Cortex of kidney (tissue), 1 donor: ENCODE measurements around the gene MRGPRD.

Experiments used
- DNase-seq: peaks from one replicate; lab custom pipeline; 2025; lab: John Stamatoyannopoulos, UW

MRGPRD gene, protein sequence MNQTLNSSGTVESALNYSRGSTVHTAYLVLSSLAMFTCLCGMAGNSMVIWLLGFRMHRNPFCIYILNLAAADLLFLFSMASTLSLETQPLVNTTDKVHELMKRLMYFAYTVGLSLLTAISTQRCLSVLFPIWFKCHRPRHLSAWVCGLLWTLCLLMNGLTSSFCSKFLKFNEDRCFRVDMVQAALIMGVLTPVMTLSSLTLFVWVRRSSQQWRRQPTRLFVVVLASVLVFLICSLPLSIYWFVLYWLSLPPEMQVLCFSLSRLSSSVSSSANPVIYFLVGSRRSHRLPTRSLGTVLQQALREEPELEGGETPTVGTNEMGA

DNA sequence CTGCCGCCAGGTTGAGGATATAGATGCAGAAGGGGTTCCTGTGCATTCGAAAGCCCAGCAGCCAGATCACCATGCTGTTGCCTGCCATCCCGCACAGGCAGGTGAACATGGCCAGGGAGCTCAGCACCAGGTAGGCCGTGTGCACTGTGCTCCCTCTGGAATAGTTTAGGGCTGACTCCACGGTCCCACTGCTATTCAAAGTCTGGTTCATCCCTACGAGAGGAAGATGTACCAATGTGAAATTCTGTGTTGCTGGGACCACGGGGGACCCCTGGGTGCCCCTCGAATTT is at the start of gene MRGPRD:
TSS of gene MRGPRD (minus strand) at position 211 of the 290 bp plus-strand sequence. CDS start at position 211, 0 bp downstream.
- no peak for DNase-seq

DNA sequence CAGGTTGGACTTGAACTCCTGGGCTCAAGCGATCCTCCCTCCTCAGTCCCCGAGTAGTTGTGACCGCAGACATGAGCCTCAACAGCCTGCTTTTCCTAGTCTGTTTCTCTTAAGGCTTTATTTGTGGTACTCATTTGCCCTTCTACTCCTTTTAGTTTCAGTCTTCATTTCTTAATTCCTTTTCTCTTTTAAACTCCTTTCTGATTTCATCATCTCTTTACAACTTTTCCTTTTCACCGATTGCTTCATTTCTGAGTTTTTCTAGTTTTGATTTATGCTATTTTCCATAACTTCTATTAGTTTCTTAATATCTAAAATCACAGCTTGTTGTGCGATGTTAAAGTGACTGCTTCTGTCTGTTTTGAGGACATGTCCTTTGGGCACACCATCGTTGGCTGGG is 49.5 kb upstream of the MRGPRD start:
- DNase-seq = no peak

DNA sequence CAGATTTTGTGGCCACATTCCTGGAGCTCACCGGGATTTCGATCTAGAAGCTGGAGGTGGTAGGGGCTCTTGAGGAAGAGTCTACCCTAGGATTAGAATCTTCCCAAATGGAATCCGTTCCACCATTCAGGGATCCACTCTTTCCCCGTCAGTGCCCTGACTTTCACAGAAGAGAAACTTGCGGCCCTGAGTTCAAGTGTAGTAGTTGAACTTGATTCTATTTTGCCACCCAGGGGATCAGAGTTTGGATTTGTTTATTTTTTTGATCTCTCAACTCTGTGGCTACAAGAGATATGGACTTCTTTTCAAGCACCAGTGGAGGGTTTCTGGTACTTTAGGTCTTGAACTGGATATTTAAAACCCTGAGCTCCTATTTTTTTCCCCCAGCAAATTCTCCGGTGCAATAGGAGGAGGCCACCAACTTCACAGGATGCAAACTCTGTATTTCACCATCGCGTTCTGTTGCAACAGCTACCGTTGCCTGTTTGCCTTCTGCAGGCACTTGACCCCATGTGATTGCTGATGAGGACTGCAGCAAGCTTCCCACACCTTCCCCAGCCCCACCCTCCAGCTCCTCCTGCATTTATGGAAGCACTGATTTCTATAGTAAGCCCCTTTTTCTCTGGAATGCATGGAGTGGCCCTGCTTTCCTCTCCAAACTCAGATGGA is 47.1 kb upstream of the MRGPRD start:
- DNase-seq = no peak

DNA sequence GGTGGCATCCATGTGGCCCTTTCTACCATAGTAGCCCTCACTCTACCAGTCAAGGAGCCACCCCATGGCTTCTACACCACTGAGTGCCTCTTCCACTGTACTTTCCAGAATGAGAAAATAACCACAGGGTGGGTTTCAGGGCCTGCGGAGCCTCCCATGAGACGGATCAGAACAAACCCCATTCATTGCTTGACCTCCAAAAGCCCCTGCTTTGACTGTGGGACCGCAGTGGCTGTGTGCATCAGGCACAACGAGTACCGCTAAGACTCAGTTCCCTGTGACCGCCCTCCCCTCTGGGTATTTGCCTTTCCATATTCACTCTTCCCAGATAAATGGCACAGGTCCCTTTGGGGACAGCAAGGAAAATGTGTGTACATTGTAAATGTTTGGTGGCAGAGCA is 43.7 kb upstream of the MRGPRD start:
- no peak for DNase-seq

DNA sequence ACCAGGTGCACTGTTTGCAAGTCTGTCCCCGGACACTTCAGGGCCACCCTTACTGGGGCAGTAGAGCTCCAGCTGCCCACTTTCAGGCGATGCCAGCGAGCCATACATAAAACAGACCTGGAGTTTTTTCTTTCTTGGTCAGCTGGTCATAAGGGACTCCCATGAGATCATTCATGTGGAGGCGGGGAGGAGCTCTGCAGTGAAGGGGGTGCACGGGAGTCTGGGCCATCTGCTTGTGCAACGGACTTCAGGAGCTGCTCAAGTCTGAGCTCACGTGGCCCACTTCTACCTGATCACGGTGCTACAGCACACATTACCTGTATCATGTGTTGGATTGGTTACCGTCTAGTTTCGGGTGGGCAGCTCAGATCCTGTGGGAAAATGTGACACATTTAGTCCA is 41.5 kb upstream of the MRGPRD start:
- DNase-seq = no peak

DNA sequence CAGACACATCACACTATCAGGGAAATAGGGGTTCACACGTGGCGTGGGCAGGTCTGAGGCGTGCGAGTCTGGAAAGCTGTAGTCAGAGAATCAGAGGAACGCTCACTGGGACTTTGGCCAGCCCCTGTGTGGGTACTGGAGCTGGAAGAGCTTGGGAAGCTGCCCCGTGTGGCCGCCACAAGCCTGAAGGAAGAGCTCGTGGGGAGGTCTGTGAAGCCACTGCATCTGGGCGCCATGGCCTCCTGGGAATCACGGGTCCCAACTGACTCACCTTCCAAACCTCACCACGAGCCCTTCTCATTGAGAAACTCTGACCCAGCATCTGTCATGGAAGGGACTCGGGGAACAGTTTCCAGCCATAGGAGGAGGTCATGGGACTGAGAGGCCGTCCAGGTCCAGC is 38.1 kb upstream of the MRGPRD start:
- no peak for DNase-seq

DNA sequence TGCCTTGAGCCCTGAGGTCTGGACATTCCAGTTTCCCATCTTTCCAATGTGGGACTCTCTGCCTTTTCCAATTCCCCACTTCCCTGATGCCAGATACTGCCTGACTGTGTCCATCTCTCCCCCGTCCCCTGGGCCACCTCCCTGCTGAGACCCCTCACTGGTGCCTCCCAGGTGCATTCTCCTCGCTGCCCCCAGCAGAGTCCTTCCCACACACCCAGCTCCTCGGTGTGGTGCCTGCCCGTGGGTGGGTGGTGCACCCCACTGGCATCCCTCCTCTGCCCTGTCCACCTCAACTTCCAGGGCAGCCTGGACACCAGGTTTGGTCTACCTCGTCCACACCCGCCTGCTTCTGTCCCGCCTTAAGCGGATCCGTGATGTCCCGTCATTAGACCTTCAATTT is 37.2 kb upstream of the MRGPRD start:
- DNase-seq = no peak

DNA sequence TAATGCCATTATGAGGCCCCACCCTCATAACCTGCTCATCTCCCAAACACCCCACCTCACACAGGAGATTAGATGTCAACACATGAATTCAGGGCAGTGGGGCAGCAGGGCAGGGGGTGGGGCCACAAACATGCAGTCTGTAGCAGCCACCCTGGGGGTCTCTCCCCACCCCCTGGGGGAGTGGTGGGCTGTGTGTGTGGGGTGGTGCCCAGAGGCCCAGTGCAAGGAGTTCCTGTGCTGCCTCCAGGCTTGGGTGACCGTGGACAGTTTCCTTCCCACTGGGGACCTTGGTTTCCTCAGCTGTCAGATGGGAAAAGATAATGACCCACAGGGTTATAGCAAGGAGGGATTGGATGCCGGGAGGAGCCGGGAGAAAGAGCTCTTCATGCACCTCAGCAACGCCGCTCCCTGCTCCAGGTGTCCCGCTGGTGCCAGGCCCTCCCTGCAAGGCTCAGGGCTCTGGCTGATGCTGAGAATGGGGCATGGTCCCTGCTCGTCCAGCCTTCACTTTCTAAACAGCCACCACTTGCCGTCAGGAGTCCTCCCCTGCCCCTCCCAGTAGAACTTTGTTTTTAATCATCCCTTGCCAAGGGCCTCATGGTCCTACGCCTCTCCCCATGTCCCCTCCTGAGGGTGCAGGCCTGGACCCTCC is 34.2 kb upstream of the MRGPRD start:
- DNase-seq = no peak

DNA sequence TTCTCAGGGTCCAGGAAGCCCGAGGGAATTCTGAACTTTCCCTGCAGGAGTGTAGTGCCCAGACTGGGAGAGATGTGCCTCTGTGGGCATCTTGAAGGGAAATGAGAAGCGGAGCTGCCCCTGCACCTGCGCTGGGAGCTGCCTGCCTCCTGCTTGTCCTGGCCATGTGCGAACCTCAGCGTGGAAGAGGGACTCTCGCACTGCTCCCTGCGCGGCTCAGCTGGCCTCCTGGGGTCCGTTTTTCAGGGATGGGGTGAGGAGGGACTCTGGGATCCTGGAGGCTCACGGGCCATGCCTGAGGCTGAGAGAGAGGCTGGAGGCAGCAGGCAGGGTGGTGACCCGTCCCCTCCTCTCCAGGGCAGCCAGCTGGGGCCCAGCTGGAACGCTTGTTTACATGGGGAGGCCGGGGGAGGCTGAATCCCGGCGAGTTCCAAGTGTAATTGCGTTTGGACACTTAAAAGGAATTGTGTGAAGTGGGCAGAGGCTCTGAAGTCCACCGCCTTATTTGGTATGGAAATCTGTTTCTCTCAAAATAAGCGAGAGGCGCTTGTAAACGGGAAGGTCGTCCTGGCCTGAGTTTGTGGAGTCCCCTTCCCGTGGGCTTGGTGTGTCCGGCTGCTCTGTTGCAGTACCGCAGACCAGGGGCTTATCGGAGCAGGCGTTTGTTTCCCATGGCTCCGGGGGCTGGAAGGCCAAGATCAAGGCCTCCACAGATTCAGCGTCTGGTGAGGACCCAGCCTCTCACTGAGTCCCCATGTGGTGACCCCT is 33.5 kb upstream of the MRGPRD start:
- no peak for DNase-seq

DNA sequence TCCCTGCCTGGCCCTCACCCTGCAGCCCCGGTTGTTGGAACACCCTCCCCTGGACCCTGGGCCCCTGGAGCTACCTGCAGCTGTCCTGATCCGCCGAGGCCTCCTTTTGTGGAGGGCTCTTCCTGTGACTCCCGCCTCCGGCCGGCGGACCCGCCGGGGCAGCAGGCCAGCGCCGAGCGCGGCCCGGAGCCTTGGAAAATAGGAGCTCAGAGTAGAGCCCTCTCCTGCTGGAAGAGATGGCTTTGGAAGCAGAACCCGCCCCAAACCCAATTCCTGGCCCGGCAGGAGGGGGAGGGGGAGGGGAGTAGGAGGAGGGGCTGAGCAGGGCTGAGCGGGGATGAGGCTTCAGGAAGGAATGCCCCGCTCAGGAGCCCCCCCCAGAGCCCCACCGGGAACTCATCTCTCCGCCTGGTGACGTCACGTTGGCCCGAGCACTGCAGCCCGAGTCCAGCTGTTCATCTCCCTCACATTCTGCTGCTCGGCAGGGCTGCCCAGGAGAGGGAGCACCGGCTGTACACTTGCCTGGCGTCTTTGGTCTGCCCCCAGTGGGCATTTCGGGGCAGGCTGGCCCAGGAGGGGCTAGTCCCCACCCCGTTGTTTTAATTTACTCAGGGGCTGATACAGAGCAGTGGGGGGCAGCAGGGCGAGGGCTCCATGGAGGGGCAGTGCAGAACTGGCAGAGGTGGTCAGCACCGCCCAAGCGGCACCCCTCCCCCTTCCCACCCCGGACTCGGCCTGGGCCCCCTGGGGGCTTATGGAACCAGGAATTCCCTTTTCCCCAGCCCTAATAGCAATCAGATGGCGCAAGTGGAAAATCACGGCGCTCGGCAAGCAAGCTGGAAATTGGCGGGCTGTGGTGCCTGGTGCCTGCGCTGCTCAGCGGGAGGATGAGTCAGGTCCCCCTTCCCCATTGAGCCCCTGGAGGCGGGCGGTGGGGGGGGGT is 32.5 kb upstream of the MRGPRD start, which contains the start of gene MRGPRF:
TSS of gene MRGPRF (minus strand) at position 238 of the 943 bp plus-strand sequence. CDS start 3,345 bp downstream, outside the sequence.
- DNase-seq = no peak

DNA sequence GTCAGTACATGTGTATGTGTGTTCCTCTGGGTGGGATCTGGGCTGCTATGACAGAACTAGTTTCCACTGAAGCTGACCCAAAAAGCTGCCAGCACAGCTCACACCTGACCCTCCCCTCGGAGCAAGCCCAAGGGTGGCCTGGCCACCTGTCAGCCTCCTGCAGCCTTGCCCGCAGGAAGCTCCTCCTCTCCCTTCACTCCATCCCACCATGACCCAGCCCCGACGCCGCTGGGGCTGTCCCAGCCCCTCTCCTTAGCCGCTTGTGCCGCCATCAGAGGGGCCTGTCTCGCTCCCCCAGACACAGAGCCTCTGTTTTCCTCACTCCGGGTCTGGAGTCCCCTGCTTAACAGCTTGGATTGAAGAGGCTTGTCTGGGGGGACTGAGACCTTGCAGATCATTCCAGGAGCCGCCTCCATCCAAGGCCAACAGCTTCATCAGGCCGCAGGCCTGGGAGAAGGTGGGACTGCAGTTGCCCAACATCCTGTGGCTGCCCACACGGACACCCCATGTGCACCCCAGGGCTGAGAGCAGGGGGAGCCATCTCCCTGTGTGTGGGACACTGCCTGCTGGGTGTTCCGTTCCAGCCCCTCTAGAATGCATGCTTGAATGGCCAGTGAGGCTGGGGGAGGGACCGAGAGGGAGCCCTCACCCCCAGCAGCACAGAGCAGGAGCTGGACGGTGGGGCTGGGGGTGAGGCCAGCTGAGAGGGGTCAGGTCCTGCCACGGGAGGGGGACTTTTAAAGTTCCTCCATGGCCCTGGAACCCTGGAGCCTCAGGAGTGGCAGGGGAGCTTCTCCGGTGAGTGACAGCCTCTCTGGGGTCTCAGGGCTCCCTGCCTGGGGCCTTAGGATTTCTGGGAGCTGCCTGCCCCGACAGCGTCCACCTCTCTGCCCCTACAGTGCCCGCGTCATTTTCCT is 31.6 kb upstream of the MRGPRD start:
- DNase-seq = no peak

DNA sequence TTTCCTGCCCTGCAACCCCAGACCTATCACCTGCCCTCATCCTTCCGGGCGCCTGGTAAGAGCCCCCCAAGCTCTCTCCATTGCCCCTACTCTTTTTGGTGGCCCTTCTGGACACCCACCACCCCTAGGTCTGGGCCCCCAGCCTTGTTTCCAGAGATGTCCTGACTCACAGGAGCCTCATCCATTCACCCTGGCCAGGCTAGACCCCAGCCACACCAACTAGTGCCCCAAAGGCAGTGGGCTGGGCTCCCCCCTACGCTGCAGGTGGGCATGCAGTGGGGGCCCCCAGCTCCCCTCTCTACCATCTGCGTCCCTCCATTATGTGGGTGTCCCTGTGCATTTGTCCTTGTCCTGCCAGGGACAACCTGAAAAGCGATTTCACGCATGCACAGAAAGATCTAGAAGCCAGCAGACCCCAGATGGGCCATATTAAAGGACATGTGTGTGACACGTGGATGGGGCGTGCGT is 30.9 kb upstream of the MRGPRD start:
- DNase-seq = no peak

DNA sequence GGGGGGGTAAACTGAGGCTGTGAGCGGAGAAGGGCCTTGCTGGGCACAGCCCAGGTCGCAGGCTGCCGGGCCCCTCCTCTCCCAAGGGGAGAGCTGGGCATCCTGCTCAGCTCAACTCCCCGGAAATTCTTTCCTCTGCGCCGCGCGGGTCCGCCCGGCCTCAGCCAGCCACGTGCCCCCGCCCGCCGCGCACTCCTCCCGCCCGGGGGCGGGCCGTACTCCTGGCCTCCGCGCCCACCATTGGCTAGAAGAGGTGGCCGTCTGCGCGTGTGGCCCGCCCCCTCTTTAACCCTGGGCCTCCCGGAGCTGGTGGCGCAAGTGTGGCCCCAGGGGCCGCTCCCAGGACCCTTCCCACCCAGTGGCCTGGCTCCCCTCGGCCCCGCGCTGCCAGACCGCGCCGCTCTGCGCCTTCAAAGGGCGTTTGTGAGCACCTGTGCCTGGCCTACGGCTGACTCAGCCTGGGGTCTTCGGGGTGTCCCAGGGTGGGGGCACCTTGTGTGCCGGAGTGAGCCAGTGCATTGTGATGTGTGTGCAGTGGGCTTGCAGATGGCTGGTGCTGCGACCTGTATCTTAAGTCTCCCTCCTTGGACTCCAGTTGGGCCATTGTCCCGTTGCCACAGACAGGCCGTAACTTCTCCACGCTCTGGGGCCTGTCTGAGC is 30.3 kb upstream of the MRGPRD start:
- no peak for DNase-seq

DNA sequence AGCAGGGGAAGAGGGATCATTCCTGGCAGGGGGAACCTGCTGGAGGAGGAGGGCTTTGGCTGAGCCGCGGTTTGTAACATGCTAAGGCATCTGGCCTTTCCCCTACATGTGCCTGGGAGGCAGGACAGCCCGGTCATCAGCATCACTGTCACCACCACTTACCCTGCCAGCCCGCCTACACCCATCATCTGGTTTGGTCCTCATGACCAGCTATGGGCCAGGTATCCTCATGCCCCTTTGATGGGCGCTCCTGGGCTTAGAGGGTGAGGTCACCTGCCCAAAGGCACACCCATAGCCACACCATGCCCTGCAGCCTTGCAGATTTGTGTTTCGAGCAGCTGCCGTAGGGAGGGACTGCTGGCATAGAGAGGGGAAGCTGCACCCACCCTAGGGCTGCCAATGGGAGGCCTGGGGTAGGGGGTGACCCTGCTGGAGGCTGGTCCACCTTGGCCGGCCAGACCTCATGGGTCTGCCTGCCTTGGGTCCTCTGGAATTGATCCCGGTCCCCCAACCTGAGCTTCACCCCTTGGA is 29.6 kb upstream of the MRGPRD start:
- no peak for DNase-seq

DNA sequence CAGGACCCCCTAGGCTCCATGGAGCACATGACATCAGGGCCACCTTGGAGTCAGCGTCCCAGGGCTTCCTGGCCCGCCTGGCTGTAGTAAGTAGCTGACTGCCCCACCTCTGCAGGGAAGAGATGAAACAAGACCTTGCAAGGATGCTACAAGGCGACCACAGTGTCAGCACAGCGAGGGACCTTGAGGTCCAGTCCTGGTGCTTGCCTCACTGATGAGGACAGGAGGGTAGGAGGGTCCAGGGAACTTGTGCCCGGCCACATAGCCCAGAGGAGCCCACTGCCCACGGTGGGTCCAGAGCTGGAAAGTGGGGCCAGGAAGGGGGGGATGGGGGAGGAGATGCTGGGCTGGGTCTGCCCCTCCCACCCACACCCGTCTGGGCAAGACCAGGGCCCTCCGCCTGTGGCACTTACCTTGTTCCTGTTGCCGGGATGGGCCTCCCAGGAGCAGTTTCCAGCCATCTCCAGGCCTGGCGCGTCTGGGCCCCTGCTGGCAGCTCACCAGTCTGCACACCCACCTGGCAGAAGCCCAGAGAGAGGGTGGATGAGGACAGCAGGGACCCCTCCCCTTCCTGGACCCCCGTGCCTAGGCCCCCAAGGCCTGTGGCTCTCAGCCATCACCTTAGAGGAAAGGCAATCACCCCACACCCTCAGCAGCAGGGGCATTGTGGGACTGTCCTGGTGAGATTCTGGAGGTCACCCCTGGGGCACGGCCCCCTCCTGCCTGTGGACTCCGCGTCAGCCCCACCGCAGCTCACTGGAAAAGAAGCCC is 28.8 kb upstream of the MRGPRD start:
- no peak for DNase-seq

DNA sequence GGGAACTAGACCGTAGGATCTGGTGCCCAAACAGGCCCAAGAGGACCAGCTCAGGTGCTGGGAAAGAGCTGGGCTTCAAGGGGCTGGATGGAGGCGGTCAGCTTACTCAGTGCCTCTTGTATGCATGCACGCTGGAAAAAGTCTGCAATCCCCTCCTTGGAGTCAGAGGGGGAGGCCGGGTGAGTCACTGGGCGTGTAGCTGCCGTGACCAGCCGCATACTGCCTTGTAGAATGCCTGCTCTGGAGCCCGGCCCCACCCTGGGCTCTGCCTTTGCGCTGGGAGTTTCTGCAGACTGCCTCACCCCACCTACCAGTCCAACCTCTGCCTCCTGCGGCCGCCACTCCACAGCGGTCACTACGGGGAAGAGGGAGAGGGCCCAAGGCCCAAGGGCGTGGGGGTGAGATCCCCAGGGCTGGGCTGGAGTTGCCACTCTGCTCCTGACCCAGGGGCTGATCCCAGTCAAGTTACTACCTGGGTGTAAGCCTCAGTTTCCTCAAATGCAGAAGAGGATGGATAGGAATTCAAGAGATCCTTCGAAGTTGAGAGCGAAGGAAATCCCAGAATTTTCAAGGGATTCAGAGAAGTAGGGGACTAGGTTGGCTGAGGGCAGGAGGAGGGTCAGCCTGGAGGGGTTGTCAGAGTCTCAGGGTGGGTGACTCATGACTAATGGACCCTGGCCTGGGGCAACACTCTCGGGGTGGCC is 28.1 kb upstream of the MRGPRD start:
- no peak for DNase-seq

DNA sequence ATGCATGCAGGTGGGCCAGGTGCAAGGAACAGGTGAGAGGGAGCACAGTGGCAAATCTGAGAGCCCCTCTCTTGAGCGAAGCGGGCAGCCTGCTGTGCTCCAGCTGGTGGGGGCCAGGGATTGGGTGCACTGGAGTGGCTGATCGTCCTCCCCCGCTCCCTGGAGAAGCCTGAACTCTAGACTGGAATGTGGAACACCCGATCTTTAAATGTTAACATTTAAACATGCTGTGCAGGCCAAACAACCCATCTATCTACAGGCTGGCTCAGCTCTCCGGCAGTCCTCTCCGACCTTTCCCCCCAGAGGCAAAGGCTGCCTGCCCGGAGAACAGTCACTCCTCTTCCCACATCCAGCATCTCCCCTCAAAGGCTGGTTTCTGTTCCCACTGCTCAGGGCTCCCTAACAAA is 27.2 kb upstream of the MRGPRD start:
- no peak for DNase-seq

DNA sequence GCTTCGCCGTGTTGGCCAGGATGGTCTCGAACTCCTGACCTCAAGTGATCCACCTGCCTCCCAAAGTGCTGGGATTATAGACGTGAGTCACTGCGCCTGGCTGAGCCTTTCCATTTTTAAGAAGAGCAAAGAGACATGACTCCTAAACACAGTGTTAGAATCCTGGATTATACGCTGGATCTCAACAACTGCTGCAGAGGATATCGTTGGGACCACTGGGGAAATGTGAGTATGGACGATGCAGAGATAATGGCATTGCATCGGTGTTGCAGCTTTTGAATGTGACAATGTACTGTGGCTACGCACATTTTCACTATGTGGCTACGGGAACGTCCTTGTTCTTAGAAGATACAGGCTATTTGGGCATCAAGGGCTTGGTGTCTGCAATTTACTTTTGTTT is 26.0 kb upstream of the MRGPRD start:
- no peak for DNase-seq
